SK-N-DZ (cell line): ENCODE measurements around the gene NINJ2.

Experiments
- DNase-seq: peaks from one replicate; pipeline ENCODE4 v3.0.0-alpha.2; 2015; ENCODE audit warnings: low spot score

Gene NINJ2

DNA sequence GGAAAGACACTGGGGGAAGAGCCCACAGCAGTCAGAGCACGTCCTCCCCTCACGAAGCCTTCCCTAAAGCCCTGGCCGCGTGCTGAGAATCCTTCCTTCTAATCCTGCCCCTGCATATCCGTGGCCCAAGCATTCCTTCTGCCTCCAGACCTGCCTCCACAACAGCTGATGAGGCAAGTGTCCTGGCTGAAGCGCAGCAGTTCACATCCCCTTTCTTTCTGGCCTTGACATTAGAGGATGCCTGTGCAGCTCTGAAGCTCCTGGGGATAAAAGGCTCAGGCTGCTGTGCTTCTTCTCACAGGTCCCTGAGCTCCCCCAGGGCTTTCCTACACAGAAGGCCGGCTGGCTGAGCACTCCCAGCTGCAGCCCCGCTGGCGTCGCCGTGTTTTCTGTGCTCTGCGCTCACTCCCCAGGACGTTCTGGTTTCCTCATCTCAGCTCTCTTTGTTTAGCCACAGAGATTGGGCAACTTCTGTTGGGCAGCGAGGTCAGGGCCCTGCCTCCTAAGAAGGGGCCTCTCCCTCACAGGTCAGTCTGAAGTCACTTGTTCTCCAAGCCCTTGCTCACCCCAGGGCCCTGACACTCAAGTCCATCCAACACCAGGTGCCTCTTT, 45.8 kb downstream of the NINJ2 start:
- no peak for DNase-seq

DNA sequence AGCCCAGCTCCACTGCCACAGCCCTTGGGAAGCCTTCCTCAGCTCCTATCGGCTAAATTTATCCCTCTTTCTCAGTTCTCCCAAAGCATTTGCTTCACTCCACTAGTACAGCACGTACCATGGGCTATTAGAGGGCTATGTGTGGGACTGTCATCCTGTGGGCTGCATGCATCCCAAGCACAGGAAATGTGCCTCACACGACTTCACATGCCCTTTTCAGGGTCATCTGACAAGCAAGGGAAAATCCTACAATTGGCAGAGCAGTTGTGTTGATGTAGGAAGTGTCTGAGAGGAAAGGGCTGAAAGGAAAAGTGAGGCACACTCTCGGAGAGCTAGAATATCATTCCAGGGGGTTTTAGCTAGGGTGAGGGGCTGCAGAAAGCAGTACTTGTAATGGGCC, 47.6 kb downstream of the NINJ2 start:
- DNase-seq = no peak

GRCh38 chr12:614411-614970, 48.8 kb downstream of the NINJ2 start:
- DNase-seq = peak; percentile 40

DNA sequence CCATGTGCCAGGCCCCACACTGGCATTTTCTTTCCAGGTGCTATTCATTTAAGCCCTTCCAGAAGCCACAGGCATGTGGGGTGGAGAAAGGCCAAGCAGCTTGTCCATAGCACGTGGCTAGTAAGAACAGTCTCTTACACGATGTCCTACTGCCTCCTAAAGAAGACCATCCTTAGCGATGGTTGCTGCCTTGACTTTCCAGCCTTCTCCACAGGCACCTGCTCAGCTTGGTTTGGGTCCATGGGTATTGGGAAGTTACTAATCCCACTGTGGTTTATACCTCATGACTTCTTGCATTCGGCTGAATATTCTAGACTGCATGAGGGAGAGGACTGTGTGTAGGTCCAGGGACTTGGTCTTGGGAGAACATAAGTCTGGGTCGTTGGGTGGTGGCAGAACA, 49.2 kb downstream of the NINJ2 start:
- no peak for DNase-seq

DNA sequence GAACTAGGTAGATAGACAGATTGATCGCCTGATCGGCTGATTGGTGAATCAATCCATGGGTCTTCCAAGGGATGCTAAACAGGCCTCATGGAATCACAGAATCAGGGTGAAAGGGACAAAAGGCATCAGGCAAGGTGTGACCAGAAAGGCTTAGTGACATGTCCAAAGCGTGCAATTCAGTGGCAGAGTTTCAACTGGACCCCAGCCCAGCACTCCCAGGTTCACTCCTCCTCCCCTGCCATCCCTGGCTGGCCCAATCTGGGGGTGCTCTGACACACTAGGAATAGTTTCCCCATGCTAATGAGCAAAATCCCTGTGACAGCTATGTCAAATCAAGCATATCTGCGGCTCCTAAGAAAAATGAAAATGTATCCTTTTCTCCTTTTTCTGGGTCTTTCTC, 50.4 kb downstream of the NINJ2 start:
- no peak for DNase-seq

GRCh38 chr12:612293-612692, 51.0 kb downstream of the NINJ2 start:
- DNase-seq = no peak

DNA sequence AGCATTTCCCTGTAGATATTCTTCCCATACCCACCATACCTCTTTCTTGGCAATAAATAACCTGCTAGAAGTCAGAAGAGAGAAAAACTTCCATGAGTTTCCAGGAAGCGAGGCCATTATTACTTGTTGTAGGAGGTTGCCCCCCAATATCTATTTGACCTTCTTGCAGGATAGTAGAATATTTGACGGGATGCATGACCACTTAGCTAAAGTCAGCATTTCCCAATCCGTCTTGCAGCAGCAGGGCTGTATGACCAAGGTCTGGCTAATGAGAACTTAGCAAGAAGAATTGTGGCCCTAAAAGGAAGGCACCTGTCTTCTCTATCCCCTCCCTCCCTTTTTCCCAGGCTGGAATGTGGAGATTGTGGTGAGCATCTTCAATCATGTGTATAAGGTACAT, 51.5 kb downstream of the NINJ2 start:
- DNase-seq = no peak

- no peak for DNase-seq
Observed at GRCh38 chr12:608921-609320, 54.3 kb downstream of the NINJ2 start.

DNA sequence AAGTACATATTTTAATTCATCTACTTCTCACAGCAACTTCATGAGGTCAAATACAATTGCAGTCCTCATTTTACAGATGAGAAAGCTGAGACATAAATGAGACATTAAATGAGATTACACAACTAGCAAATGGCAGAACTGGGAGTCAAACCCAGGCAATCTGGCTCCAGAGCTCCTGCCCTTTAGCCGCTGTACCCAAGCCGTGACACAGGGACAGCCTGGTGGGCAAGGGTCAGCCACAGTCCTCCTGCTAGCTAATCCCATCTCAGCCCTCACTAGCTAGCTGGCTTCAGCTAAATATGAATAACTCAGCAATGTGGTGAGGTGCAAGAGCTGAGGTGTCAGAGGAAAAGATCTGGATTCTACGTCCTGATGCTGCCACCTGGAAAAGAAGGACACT, 54.8 kb downstream of the NINJ2 start:
- no peak for DNase-seq

DNA sequence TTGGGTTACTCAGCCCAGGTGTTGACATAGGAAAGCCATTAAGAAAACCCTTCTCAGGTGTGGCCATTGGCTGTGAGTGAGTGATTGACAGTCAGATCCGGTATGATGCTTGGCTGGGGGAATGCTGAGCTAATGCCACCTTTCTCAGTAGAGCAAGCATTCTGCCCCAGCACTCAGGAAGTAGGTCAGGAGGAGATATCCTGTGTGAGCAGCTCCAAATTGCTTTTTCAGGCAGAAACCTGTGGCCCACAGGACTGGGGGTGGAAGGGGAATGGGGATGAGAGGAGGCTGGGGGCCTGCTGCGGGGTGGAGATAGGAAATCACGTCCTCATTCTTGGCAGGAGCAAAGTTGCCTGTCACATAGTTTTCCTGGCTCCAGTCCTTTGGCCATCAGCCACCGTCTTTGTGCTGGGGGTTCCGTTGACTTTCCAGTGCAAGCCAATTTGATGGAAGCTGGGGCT, 55.7 kb downstream of the NINJ2 start:
- no peak for DNase-seq

DNA sequence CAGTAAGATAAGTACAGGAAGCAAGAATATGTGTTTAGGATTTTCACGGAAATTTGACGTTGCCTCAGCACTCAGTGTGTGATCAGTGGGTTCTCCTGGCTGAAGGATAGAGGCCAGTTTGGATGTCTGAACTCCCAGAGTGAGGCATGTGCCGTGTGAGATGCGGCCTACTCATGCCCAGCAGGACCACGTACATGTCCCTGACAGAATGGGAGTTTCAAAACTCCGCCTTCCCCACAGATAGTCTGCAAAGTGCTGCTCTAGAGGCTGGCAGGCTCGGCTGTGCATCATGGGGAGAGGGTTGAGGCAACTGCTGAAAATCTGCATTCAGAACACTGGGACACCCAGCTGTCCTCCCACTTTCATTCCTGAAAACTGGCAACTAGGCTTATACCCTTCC, 58.3 kb downstream of the NINJ2 start:
- no peak for DNase-seq

DNA sequence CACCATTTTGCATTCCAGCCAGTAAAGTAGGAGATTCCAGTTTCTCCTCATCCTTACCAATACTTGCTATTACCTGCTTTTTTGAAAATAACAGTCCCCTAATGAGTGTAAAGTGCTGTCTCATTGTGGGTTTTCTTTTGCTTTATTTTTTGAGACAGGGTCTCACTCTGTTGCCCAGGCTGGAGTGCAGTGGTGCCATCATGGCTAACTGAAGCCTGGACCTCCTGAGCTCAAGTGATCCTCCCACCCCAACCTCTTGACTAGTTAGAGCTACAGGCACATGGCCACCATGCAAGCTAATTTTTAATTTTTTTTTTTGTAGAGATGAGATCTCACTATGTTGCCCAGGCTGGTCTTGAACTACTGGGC, 60.6 kb downstream of the NINJ2 start:
- no peak for DNase-seq

DNA sequence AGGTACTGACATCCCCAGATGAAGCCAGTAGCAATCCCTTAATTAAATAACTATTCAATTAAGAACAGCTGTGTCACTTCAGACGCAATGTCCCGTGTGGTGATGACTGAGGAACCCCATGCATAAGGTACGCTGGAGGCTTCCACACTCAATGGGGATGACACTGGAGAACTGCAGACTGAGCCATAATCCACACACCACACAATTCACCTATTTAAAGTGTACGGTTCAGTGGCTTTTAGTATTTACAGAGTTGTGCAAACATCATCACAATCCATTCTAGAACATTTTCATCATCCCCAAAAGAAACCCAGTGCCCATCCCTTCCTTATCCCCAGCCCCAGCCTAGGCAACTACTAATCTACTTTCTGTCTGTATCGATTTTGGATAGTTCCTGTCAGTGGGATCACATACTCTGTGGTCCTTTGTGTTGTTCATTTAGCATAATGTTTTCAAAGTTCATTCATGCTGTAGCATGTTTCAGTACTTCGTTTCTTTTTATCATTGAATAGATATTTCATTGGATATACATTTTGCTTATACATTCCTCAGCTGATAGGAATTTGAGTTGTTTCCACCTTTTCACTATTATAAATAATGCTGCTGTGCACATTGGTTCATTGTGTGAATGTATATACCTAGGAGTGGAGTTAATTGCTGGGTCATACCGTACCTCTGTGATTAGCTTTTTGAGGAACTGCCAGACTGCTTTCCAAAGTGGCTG, 61.1 kb downstream of the NINJ2 start:
- no peak for DNase-seq

GRCh38 chr12:599756-600155, 63.5 kb downstream of the NINJ2 start:
- no peak for DNase-seq

GRCh38 chr12:597926-598568, 65.2 kb downstream of the NINJ2 start:
- DNase-seq = no peak

DNA sequence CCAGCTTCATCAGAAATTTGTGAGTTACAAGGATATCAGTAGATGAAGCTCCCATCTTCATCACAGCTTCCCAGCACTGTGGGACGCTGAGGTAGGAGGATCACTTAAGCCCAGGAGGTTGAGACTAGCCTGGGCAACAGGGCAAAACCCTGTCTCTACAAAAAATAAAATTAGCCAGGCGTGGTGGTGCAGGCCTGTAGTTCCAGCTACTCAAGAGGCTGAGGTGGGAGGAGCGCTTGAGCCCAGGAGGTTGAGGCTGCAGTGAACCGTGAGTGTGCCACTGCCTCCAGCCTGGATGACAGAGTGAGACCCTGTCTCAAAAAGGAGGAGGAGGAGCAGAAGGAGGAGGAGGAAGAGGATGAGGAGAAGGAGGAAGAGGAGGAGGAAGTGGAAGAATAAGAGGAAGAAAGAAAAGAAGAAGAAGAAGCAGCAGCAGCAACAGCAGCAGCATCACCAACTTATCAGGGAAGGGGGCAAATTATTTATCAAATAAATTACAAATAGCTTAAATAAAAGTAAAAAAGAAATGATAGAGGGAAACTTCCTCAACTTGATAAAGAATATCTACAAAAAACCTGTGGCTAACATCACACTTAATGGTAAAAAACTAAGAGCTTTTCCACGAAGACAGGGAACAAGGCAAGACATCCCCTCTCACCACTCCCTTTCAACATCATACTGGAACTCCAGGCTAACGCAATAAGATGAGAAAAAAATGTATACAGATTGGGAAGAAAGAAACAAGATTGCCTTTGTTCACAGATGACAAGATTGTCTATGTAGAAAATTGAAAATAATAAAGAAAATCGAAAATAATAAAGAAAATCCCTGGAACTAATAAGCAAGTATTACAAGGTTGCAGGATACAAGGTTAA, 69.6 kb downstream of the NINJ2 start:
- no peak for DNase-seq

- DNase-seq = no peak
Observed at GRCh38 chr12:592024-592505, 71.2 kb downstream of the NINJ2 start.

GRCh38 chr12:591167-592023, 71.8 kb downstream of the NINJ2 start:
- peak; percentile 78 for DNase-seq

- DNase-seq = no peak
Observed at GRCh38 chr12:590206-590750, 73.0 kb downstream of the NINJ2 start.

- DNase-seq = no peak
Observed at GRCh38 chr12:588646-589045, 74.6 kb downstream of the NINJ2 start.

GRCh38 chr12:588024-588322, 75.3 kb downstream of the NINJ2 start:
- no peak for DNase-seq
